SK-N-SH treated with all-trans-retinoic acid at 6 μM for 48 hours (cell line): ENCODE measurements around the gene EDA2R.

Experiments used
- ATAC-seq: fragments of 200-7000 bp; cut with Tn5 transposase; 3 replicates; pipeline ENCODE4 v1.9.1; 2020; ENCODE audit warnings: mild to moderate bottlenecking, moderate library complexity
- ARNTL ChIP-seq: fragments of 450-650 bp; formaldehyde crosslinking; IDR thresholded peaks from 2 replicates; pipeline ENCODE4 v1.5.0; 2020; ENCODE audit warnings: low read depth, mild to moderate bottlenecking, moderate library complexity, borderline replicate concordance
- CREB5 ChIP-seq: fragments of 250-450 bp; sonication (Bioruptor Pico); IDR thresholded peaks from 2 replicates; pipeline ENCODE4 v1.5.1; 2020; ENCODE audit warnings: low read depth, mild to moderate bottlenecking, moderate library complexity
- CSDC2 ChIP-seq: fragments of 250-450 bp; sonication (Bioruptor Pico); IDR thresholded peaks from 2 replicates; pipeline ENCODE4 v1.5.0; 2020; ENCODE audit warnings: mild to moderate bottlenecking, moderate library complexity
- CSRNP3 ChIP-seq: fragments of 250-450 bp; sonication (Bioruptor Pico); IDR thresholded peaks from 2 replicates; pipeline ENCODE4 v1.5.1; 2021; ENCODE audit warnings: mild to moderate bottlenecking, moderate library complexity
- ESRRG ChIP-seq: fragments of 250-450 bp; sonication (Bioruptor Pico); IDR thresholded peaks from 2 replicates; pipeline ENCODE4 v1.6.1; 2021; ENCODE audit warnings: mild to moderate bottlenecking
- GLIS3 ChIP-seq: fragments of 250-450 bp; sonication (Bioruptor Pico); IDR thresholded peaks from 2 replicates; pipeline ENCODE4 v1.5.0; 2020; ENCODE audit warnings: mild to moderate bottlenecking, moderate library complexity
- ISL1 ChIP-seq: fragments of 250-450 bp; sonication (Bioruptor Pico); IDR thresholded peaks from 2 replicates; pipeline ENCODE4 v2.1.2; 2022; ENCODE audit warnings: mild to moderate bottlenecking, moderate library complexity
- OSR1 ChIP-seq: fragments of 250-450 bp; sonication (Bioruptor Pico); IDR thresholded peaks from 2 replicates; pipeline ENCODE4 v1.8.0; 2022; ENCODE audit warnings: moderate library complexity, mild to moderate bottlenecking, inconsistent platforms
- PATZ1 ChIP-seq: fragments of 250-450 bp; sonication (Bioruptor Pico); IDR thresholded peaks from 2 replicates; pipeline ENCODE4 v1.8.0; 2020; ENCODE audit warnings: mild to moderate bottlenecking, moderate library complexity, borderline replicate concordance
- PPARA ChIP-seq: fragments of 250-450 bp; sonication (Bioruptor Pico); IDR thresholded peaks from 2 replicates; pipeline ENCODE4 v1.5.0; 2020; ENCODE audit warnings: mild to moderate bottlenecking, borderline replicate concordance
- RARB ChIP-seq: fragments of 250-450 bp; sonication (Bioruptor Pico); IDR thresholded peaks from 2 replicates; pipeline ENCODE4 v1.8.0; 2021; ENCODE audit warnings: mild to moderate bottlenecking, moderate library complexity
- TCF4 ChIP-seq: fragments of 250-450 bp; sonication (Bioruptor Pico); IDR thresholded peaks from 2 replicates; pipeline ENCODE4 v1.8.0; 2021; ENCODE audit warnings: mild to moderate bottlenecking, moderate library complexity, borderline replicate concordance
- TSHZ2 ChIP-seq: fragments of 250-450 bp; sonication (Bioruptor Pico); IDR thresholded peaks from 2 replicates; pipeline ENCODE4 v1.5.0; 2020; ENCODE audit warnings: mild to moderate bottlenecking, moderate library complexity
- ZC3H10 ChIP-seq: fragments of 250-450 bp; sonication (Bioruptor Pico); IDR thresholded peaks from 2 replicates; pipeline ENCODE4 v1.5.1; 2021; ENCODE audit warnings: mild to moderate bottlenecking, moderate library complexity
- ZFP3 ChIP-seq: fragments of 250-450 bp; sonication (Bioruptor Pico); IDR thresholded peaks from 2 replicates; pipeline ENCODE4 v1.5.0; 2020; ENCODE audit warnings: mild to moderate bottlenecking, moderate library complexity
- ZFP30 ChIP-seq: fragments of 450-650 bp; formaldehyde crosslinking; IDR thresholded peaks from 2 replicates; pipeline ENCODE4 v1.5.0; 2022; ENCODE audit warnings: mild to moderate bottlenecking, moderate library complexity
- ZNF565 ChIP-seq: fragments of 450-650 bp; formaldehyde crosslinking; conservative IDR thresholded peaks from 2 replicates; pipeline ENCODE4 v1.5.0; 2020; ENCODE audit warnings: low read depth, mild to moderate bottlenecking, moderate library complexity
- ZNF70 ChIP-seq: fragments of 450-650 bp; formaldehyde crosslinking; IDR thresholded peaks from 2 replicates; pipeline ENCODE4 v1.5.0; 2020; ENCODE audit warnings: mild to moderate bottlenecking, moderate library complexity
- ZNF8 ChIP-seq: fragments of 450-650 bp; formaldehyde crosslinking; IDR thresholded peaks from 2 replicates; pipeline ENCODE4 v1.5.0; 2020; ENCODE audit warnings: mild to moderate bottlenecking, moderate library complexity

The EDA2R gene

GRCh38 chrX:66680451-66680850, 41.6 kb upstream of the EDA2R start:
- no peak for ATAC-seq
- TF ChIP-seq ZNF8 (CRISPR knock-in tag) (no peak), ESRRG (CRISPR knock-in tag) (no peak), TCF4 (CRISPR knock-in tag) (no peak), PATZ1 (CRISPR knock-in tag) (no peak), ARNTL (CRISPR knock-in tag) (no peak), ZFP30 (CRISPR knock-in tag) (no peak), ZNF565 (CRISPR knock-in tag) (no peak), PPARA (CRISPR knock-in tag) (no peak)

- peak; percentile 48 for ATAC-seq
- no peak for TF ChIP-seq PATZ1 (CRISPR knock-in tag)
- no peak for TF ChIP-seq ZFP3 (CRISPR knock-in tag)
- no peak for TF ChIP-seq ZFP30 (CRISPR knock-in tag)
- TF ChIP-seq PPARA (CRISPR knock-in tag), result no peak
- TF ChIP-seq ZNF70, result no peak
- TF ChIP-seq GLIS3 (CRISPR knock-in tag), result no peak
- no peak for TF ChIP-seq TSHZ2
- TF ChIP-seq CSDC2 (CRISPR knock-in tag), result no peak
Measured at GRCh38 chrX:66677430-66677829, 38.6 kb upstream of the EDA2R start.

- no peak for TF ChIP-seq RARB (CRISPR knock-in tag)
- TF ChIP-seq ISL1 (CRISPR knock-in tag), result no peak
- no peak for TF ChIP-seq CSDC2 (CRISPR knock-in tag)
- TF ChIP-seq ESRRG (CRISPR knock-in tag), result no peak
- TF ChIP-seq ZFP3 (CRISPR knock-in tag), result no peak
- no peak for TF ChIP-seq ZNF8 (CRISPR knock-in tag)
- no peak for TF ChIP-seq OSR1 (CRISPR knock-in tag)
- no peak for TF ChIP-seq PPARA (CRISPR knock-in tag)
- peak; percentile 81 for ATAC-seq
Measured at GRCh38 chrX:66676990-66677389, 38.1 kb upstream of the EDA2R start.

GRCh38 chrX:66676413-66676812, 37.5 kb upstream of the EDA2R start:
- no peak for TF ChIP-seq GLIS3 (CRISPR knock-in tag)
- TF ChIP-seq CSDC2 (CRISPR knock-in tag), result no peak
- ATAC-seq, result peak; percentile 83

- TF ChIP-seq CSRNP3 (no peak), ZC3H10 (CRISPR knock-in tag) (no peak), ARNTL (CRISPR knock-in tag) (no peak), GLIS3 (CRISPR knock-in tag) (no peak), CSDC2 (CRISPR knock-in tag) (no peak), ZNF70 (no peak), CREB5 (no peak), ZNF565 (CRISPR knock-in tag) (no peak), ZNF8 (CRISPR knock-in tag) (no peak), ZFP3 (CRISPR knock-in tag) (no peak)
Measured at GRCh38 chrX:66675541-66675940, 36.7 kb upstream of the EDA2R start.

More at GRCh38 chrX:66675541-66675940, 36.7 kb upstream of the EDA2R start:
- no peak for ATAC-seq
